A549 (cell line): Measurements from ENCODE around the gene CENPI. TPM values are rescaled to one million over a fixed set of nuclear protein-coding genes. Genes with fewer than 3 reads are reported as not detected.

ENCODE experiments used
- ATAC-seq, 2 experiments: fragments of 200-7000 bp in 1 of 2; fragments of >200 bp in 1 of 2; cut with Nextera tagmentation in 1 of 2; cut with Tn5 transposase in 1 of 2; 3 replicates each; pipeline versions ENCODE4 v1.8.0 to v1.9.1; 2018 to 2020; ENCODE audit warnings: mild to moderate bottlenecking in 1 of 2, moderate library complexity in 1 of 2
- CTCF ChIA-PET: fragments of 300-600 bp; sonication (Branson Sonifier 250); formaldehyde crosslinking; extraction: SDS; loops from one replicate; lab custom pipeline; 2021; ENCODE audit warnings: antibody characterized with exemption, inconsistent platforms; lab: Yijun Ruan, JAX
- POLR2A ChIA-PET: fragments of 350-600 bp; formaldehyde crosslinking; extraction: SDS; loops from one replicate; lab custom pipeline; 2021; ENCODE audit warnings: antibody characterized with exemption, inconsistent platforms; lab: Yijun Ruan, JAX
- DNase-seq, 2 experiments: peaks; one replicate each; pipeline versions ENCODE4 v3.0.0 to v3.0.0-alpha.2; 2011 to 2016; ENCODE audit warnings: low read depth in 1 of 2, low spot score in 1 of 2
- FAIRE-seq: peaks from 2 replicates; lab custom pipeline; 2011; peaks lifted over from hg19 to GRCh38; lab: Jason Lieb, UNC
- H3K27ac ChIP-seq, 2 experiments: fragments of >200 bp; sonication (Bioruptor Twin); formaldehyde crosslinking; 3 replicates each; pipeline ENCODE4 v1.5.1; 2016 to 2017
- H3K4me1 ChIP-seq: fragments of >200 bp; sonication (Bioruptor Twin); formaldehyde crosslinking; 3 replicates; pipeline ENCODE4 v1.6.1; 2016
- H3K4me2 ChIP-seq: fragments of >200 bp; sonication (Bioruptor Twin); formaldehyde crosslinking; 3 replicates; pipeline ENCODE4 v1.6.1; 2016
- H3K4me3 ChIP-seq: fragments of >200 bp; sonication (Bioruptor Twin); formaldehyde crosslinking; 3 replicates; pipeline ENCODE4 v1.5.1; 2016
- H3K9me3 ChIP-seq: fragments of >200 bp; sonication (Bioruptor Twin); formaldehyde crosslinking; 3 replicates; pipeline ENCODE4 v1.6.1; 2016
- CBX2 ChIP-seq: fragments of 200-600 bp; sonication (generic); IDR thresholded peaks from 2 replicates; pipeline ENCODE4 v1.6.1; 2016; ENCODE audit warnings: low read depth, mild to moderate bottlenecking, borderline replicate concordance
- CEBPB ChIP-seq, 2 experiments: fragments of >200 bp in 1 of 2; sonication (Bioruptor Twin) in 1 of 2; formaldehyde crosslinking in 1 of 2; IDR thresholded peaks; 2 replicates each; pipeline ENCODE4 v1.6.1; 2012 to 2016
- CHD2 ChIP-seq: fragments of 150-350 bp; IDR thresholded peaks from 2 replicates; pipeline ENCODE4 v1.6.1; 2014; ENCODE audit warnings: low read length; ENCODE audit not compliant: partially characterized antibody
- E2F6 ChIP-seq: IDR thresholded peaks from 2 replicates; pipeline ENCODE4 v1.6.1; 2012; ENCODE audit warnings: low read depth, borderline replicate concordance
- ELK1 ChIP-seq: fragments of 150-350 bp; IDR thresholded peaks from 2 replicates; pipeline ENCODE4 v1.6.1; 2014; ENCODE audit warnings: low read depth, mild to moderate bottlenecking, low read length
- ESRRA ChIP-seq: fragments of 150-350 bp; IDR thresholded peaks from 2 replicates; pipeline ENCODE4 v1.6.1; 2014; ENCODE audit warnings: mild to moderate bottlenecking, low read length, borderline replicate concordance
- FOXS1 ChIP-seq: fragments of 250-450 bp; sonication (Bioruptor Pico); IDR thresholded peaks from 2 replicates; pipeline ENCODE4 v1.5.0; 2020; ENCODE audit warnings: mild to moderate bottlenecking, moderate library complexity
- HDAC2 ChIP-seq: fragments of 200-600 bp; sonication (generic); IDR thresholded peaks from 2 replicates; pipeline ENCODE4 v1.6.1; 2016
- HES2 ChIP-seq: fragments of >200 bp; sonication (Bioruptor Twin); formaldehyde crosslinking; IDR thresholded peaks from 2 replicates; pipeline ENCODE4 v1.6.1; 2016
- HMGXB4 ChIP-seq: fragments of 250-450 bp; sonication (Bioruptor Pico); IDR thresholded peaks from 2 replicates; pipeline ENCODE4 v1.5.0; 2021; ENCODE audit warnings: mild to moderate bottlenecking, moderate library complexity, borderline replicate concordance
- JUN ChIP-seq, 2 experiments: fragments of >200 bp; sonication (Bioruptor Twin); formaldehyde crosslinking; IDR thresholded peaks; 2 replicates in 1 of 2; 3 replicates in 1 of 2; pipeline ENCODE4 v1.6.1; 2016 to 2017
- KDM5A ChIP-seq: fragments of 200-600 bp; sonication (generic); IDR thresholded peaks from 2 replicates; pipeline ENCODE4 v1.6.1; 2016; ENCODE audit warnings: antibody characterized with exemption, mild to moderate bottlenecking
- MAFK ChIP-seq: fragments of 450-650 bp; IDR thresholded peaks from 2 replicates; pipeline ENCODE4 v1.6.1; 2014; ENCODE audit not compliant: partially characterized antibody
- MYC ChIP-seq: IDR thresholded peaks from 2 replicates; pipeline ENCODE4 v1.6.1; 2012; ENCODE audit warnings: mild to moderate bottlenecking, inconsistent platforms, low read length, improper control_type of control experiment, borderline replicate concordance
- NPAS2 ChIP-seq: fragments of 250-450 bp; sonication (Bioruptor Pico); IDR thresholded peaks from 2 replicates; pipeline ENCODE4 v1.8.0; 2022; ENCODE audit warnings: mild to moderate bottlenecking, moderate library complexity, borderline replicate concordance
- PHF8 ChIP-seq: fragments of 200-600 bp; sonication (generic); IDR thresholded peaks from 2 replicates; pipeline ENCODE4 v1.6.1; 2016; ENCODE audit warnings: low read depth, mild to moderate bottlenecking, antibody characterized with exemption, moderate library complexity, borderline replicate concordance
- POLR2A ChIP-seq: IDR thresholded peaks from 2 replicates; pipeline ENCODE4 v1.6.1; 2012; ENCODE audit warnings: mild to moderate bottlenecking, low read length
- RFX5 ChIP-seq: fragments of 450-650 bp; IDR thresholded peaks from 2 replicates; pipeline ENCODE4 v1.7.1; 2014; ENCODE audit warnings: antibody characterized with exemption, mild to moderate bottlenecking, moderate library complexity
- RNF2 ChIP-seq: fragments of 200-600 bp; sonication (generic); IDR thresholded peaks from 2 replicates; pipeline ENCODE4 v1.6.1; 2016; ENCODE audit warnings: low read depth, mild to moderate bottlenecking, antibody characterized with exemption, moderate library complexity, borderline replicate concordance
- TFCP2L1 ChIP-seq: fragments of 250-450 bp; sonication (Bioruptor Pico); IDR thresholded peaks from 2 replicates; pipeline ENCODE4 v1.5.0; 2021; ENCODE audit warnings: mild to moderate bottlenecking
- ZC3H11A ChIP-seq: fragments of 450-650 bp; IDR thresholded peaks from 2 replicates; pipeline ENCODE4 v1.6.1; 2014; ENCODE audit warnings: antibody characterized with exemption, mild to moderate bottlenecking
- ZFP36 ChIP-seq: fragments of 450-650 bp; IDR thresholded peaks from 2 replicates; pipeline ENCODE4 v1.6.1; 2014; ENCODE audit warnings: borderline replicate concordance; ENCODE audit not compliant: partially characterized antibody
- WGBS: methylation state at CpG from one replicate; pipeline ENCODE4 v1.1.6; 2017; ENCODE audit errors: missing lambda C conversion rate; 5-methylcytosine and 5-hydroxymethylcytosine counted together
- polyA minus RNA-seq: library from RNA; depleted of rRNA, polyadenylated mRNA; stranded (reverse); fragments of >200 nt; gene quantifications from 2 replicates; pipeline ENCODE4 v1.2.3, GENCODE V29; 2011; rRNA and poly(A)+ RNA removed
- polyA plus RNA-seq, 4 experiments: library from polyadenylated mRNA; depleted of rRNA in 3 of 4; stranded (reverse); fragments of >200 nt; fragmentation: RNase III in 1 of 4; extraction: RNeasy Plus Mini Kit Qiagen cat#74134 plus additional on column Dnase treatment in 1 of 4; gene quantifications; 2 replicates in 3 of 4; 3 replicates in 1 of 4; pipeline ENCODE4 v1.2.3, GENCODE V29; 2011 to 2017
- TF ChIP-seq, protein P1 (sequence below): IDR thresholded peaks from 2 replicates; pipeline ENCODE4 v1.6.1; 2012
- TF ChIP-seq, protein P2 (sequence below): fragments of >200 bp; sonication (Bioruptor Twin); formaldehyde crosslinking; IDR thresholded peaks from 3 replicates; pipeline ENCODE4 v1.6.1; 2016
- TF ChIP-seq, protein P3 (sequence below): fragments of 450-650 bp; IDR thresholded peaks from 2 replicates; pipeline ENCODE4 v1.6.1; 2014; ENCODE audit warnings: antibody characterized with exemption

Gene CENPI, protein sequence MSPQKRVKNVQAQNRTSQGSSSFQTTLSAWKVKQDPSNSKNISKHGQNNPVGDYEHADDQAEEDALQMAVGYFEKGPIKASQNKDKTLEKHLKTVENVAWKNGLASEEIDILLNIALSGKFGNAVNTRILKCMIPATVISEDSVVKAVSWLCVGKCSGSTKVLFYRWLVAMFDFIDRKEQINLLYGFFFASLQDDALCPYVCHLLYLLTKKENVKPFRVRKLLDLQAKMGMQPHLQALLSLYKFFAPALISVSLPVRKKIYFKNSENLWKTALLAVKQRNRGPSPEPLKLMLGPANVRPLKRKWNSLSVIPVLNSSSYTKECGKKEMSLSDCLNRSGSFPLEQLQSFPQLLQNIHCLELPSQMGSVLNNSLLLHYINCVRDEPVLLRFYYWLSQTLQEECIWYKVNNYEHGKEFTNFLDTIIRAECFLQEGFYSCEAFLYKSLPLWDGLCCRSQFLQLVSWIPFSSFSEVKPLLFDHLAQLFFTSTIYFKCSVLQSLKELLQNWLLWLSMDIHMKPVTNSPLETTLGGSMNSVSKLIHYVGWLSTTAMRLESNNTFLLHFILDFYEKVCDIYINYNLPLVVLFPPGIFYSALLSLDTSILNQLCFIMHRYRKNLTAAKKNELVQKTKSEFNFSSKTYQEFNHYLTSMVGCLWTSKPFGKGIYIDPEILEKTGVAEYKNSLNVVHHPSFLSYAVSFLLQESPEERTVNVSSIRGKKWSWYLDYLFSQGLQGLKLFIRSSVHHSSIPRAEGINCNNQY
- polyA plus RNA-seq (2011; rRNA removed) (20.7 and 20.9 TPM in 2 replicates), polyA plus RNA-seq (2017; fragmentation: RNase III; extraction: RNeasy Plus Mini Kit Qiagen cat#74134 plus additional on column Dnase treatment) (17.7 to 19.5 TPM (median 18.4 TPM) in 3 replicates), polyA minus RNA-seq (19.0 and 20.5 TPM in 2 replicates)
- polyA plus RNA-seq (2012; cell fraction: cytosol; rRNA removed), result 6.4 and 7.8 TPM in 2 replicates
- 6.0 and 9.9 TPM in 2 replicates for polyA plus RNA-seq (2012; cell fraction: nucleus; rRNA removed)

- ChIA-PET POLR2A (interaction anchor here (0.7 to 1.9 kb wide), 6 partner anchors 32 to 299 kb away, joined by 3 to 7 read pairs (median 4); partner anchors contain the start of gene ARL13A), CTCF (no interaction called here)
- FAIRE-seq, result peak; percentile 76
- H3K4me3 ChIP-seq, result peak within 1 kb of the TSS; percentile 76
- H3K4me2 ChIP-seq, result peak within 1 kb of the TSS; percentile 94
- 1% methylated on average over 34 of the region's 48 CpGs for WGBS
- DNase-seq, result peak; percentile 95 to 97
- TF ChIP-seq CBX2, result no peak
- peak; percentile 94 for TF ChIP-seq E2F6
- TF ChIP-seq CEBPB (IDR thresholded peaks at IDR 0.05), result no peak
- peak; percentile 7; the same call in 1 of the 2 replicates for TF ChIP-seq POLR2A
- TF ChIP-seq ZFP36, result no peak
- peak; percentile 43; the same call in 1 of the 2 replicates for TF ChIP-seq PHF8
- TF ChIP-seq, protein P1, sequence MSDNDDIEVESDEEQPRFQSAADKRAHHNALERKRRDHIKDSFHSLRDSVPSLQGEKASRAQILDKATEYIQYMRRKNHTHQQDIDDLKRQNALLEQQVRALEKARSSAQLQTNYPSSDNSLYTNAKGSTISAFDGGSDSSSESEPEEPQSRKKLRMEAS, result peak; percentile 78
- TF ChIP-seq RFX5, result peak; percentile 67; the same call in 1 of the 2 replicates
- TF ChIP-seq, protein P2, sequence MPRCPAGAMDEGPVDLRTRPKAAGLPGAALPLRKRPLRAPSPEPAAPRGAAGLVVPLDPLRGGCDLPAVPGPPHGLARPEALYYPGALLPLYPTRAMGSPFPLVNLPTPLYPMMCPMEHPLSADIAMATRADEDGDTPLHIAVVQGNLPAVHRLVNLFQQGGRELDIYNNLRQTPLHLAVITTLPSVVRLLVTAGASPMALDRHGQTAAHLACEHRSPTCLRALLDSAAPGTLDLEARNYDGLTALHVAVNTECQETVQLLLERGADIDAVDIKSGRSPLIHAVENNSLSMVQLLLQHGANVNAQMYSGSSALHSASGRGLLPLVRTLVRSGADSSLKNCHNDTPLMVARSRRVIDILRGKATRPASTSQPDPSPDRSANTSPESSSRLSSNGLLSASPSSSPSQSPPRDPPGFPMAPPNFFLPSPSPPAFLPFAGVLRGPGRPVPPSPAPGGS, result peak; percentile 37; the same call in 1 of the 3 replicates
- TF ChIP-seq KDM5A, result peak; percentile 69
- TF ChIP-seq JUN (IDR thresholded peaks at IDR 0.05), result peak; percentile 32 to 38; a peak in 1 of 5 replicates
- TF ChIP-seq, protein P3, sequence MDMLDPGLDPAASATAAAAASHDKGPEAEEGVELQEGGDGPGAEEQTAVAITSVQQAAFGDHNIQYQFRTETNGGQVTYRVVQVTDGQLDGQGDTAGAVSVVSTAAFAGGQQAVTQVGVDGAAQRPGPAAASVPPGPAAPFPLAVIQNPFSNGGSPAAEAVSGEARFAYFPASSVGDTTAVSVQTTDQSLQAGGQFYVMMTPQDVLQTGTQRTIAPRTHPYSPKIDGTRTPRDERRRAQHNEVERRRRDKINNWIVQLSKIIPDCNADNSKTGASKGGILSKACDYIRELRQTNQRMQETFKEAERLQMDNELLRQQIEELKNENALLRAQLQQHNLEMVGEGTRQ, result 0 out of 2 replicates have a peak, but pooled peaks have one; percentile 6
- peak; percentile 26 for TF ChIP-seq MAFK
- TF ChIP-seq, all 56 proteins: peak for 10
- H3K4me1 ChIP-seq, result peaks cover 16% of the 10 kb centered on the region; the same call in 1 of the 3 replicates
- peak; percentile 99 for ATAC-seq
- H3K9me3 ChIP-seq, result no peaks in the 10 kb centered on the region
- peak within 1 kb of the TSS; percentile 84 to 89 for H3K27ac ChIP-seq
Measured at GRCh38 chrX:101097546-101098453, at the start of gene CENPI. TSS of gene CENPI (plus strand) at chrX:101098204. CDS start at chrX:101101071, 2,867 bp downstream.

- Histone ChIP-seq H3K4me1 (no peaks in the 10 kb centered on the region), H3K4me3 (peak overlapping the region; percentile 80), H3K4me2 (peak overlapping the region; percentile 77), H3K9me3 (no peaks in the 10 kb centered on the region), H3K27ac (peak overlapping the region; percentile 93 to 95)
- CTCF ChIA-PET, result no interaction called here
- WGBS, result 4% methylated on average over 4 of the region's 5 CpGs
- no peak for DNase-seq
- POLR2A ChIA-PET, result interaction anchor here (0.7 to 0.9 kb wide), 2 partner anchors 47 to 415 kb away, joined by 4 read pairs; partner anchors contain the start of gene CENPI
- ATAC-seq, result peak; percentile 7; a peak in 3 of 6 replicates
- no peak for FAIRE-seq
- TF ChIP-seq HDAC2 (no peak), MAFK (no peak), POLR2A (no peak; the same call in 1 of the 2 replicates), HES2 (no peak), CHD2 (no peak), NPAS2 (no peak), ELK1 (no peak), ZC3H11A (no peak), TFCP2L1 (CRISPR knock-in tag) (no peak), MYC (no peak), HMGXB4 (no peak), ESRRA (no peak), RNF2 (no peak), FOXS1 (CRISPR knock-in tag) (no peak)
Measured at GRCh38 chrX:101051153-101051548, 46.9 kb upstream of the CENPI start.
